Upper lobe of left lung (tissue), 6 donors: ENCODE data around the gene BLVRB. TPM values are rescaled to one million over a fixed set of nuclear protein-coding genes. Genes with fewer than 3 reads are reported as not detected.
A peak's percentile ranks its signal among the peaks of the same experiment; 100 is the strongest.

Experiments used
- ATAC-seq, 2 donors: fragments of 200-7000 bp; cut with Tn5 transposase; one replicate each; pipeline ENCODE4 v1.9.1; 2022; ENCODE audit warnings: mild to moderate bottlenecking in 2 of 2, moderate library complexity in 2 of 2; ENCODE audit not compliant: low FRiP score in 2 of 2
- DNase-seq, 2 donors: peaks; one replicate each; pipeline ENCODE4 v3.0.0-alpha.2; 2019 to 2020
- H3K27ac ChIP-seq, 4 donors: fragments of 200-600 bp; sonication (generic); one replicate each; pipeline ENCODE4 v1.5.1; 2016 to 2019
- H3K27me3 ChIP-seq, 4 donors: fragments of 200-600 bp; sonication (generic); one replicate each; pipeline ENCODE4 v1.5.1; 2017 to 2019
- H3K36me3 ChIP-seq, 4 donors: fragments of 200-600 bp; sonication (generic); one replicate each; pipeline ENCODE4 v1.5.1; 2016 to 2019
- H3K4me1 ChIP-seq, 4 donors: fragments of 200-600 bp; sonication (generic); one replicate each; pipeline ENCODE4 v1.5.1; 2018 to 2019
- H3K4me3 ChIP-seq, 4 donors: fragments of 200-600 bp; sonication (generic); one replicate each; pipeline ENCODE4 v1.5.1; 2017 to 2019; ENCODE audit warnings: mild to moderate bottlenecking in 2 of 4, moderate library complexity in 1 of 4
- H3K9me3 ChIP-seq, 4 donors: fragments of 200-600 bp; sonication (generic); one replicate each; pipeline ENCODE4 v1.5.1; 2018 to 2019
- EP300 ChIP-seq, 4 donors: sonication (generic); formaldehyde crosslinking; IDR thresholded peaks; one replicate each; pipeline ENCODE4 v1.5.1; 2017; ENCODE audit warnings: antibody characterized with exemption in 4 of 4, control low read depth in 2 of 4
- POLR2A ChIP-seq, 4 donors: fragments of 450-650 bp; IDR thresholded peaks; one replicate each; pipeline ENCODE4 v1.5.1; 2016 to 2017; ENCODE audit warnings: antibody characterized with exemption in 4 of 4, mild to moderate bottlenecking in 2 of 4
- POLR2AphosphoS5 ChIP-seq, 2 donors: sonication (generic); formaldehyde crosslinking; IDR thresholded peaks; one replicate each; pipeline ENCODE4 v1.5.1; 2017; ENCODE audit warnings: antibody characterized with exemption in 2 of 2
- WGBS, 2 donors: methylation state at CpG; one replicate each; pipeline ENCODE4 v1.1.5; 2017 to 2018; 5-methylcytosine and 5-hydroxymethylcytosine counted together
- total RNA-seq, 6 donors: library from RNA; depleted of rRNA in 4 of 6; stranded (reverse); fragments of >200 nt in 4 of 6; gene quantifications; one replicate each; pipeline versions ENCODE4 v1.1.0 to v1.2.1, GENCODE V29; 2016 to 2021
- TF ChIP-seq, protein P1 (sequence below), 6 experiments: fragments of 450-650 bp in 4 of 6; fragments of 200-600 bp in 2 of 6; sonication (generic) in 2 of 6; IDR thresholded peaks; one replicate each; pipeline ENCODE4 v1.5.1; 2016 to 2019; ENCODE audit warnings: antibody characterized with exemption in 6 of 6
- donor health status: DM: no; HTN: no; CAD: no; lungs with moderate emphysema.
- donor health status: DM: no; HTN: yes; CAD: no; lungs with severe emphysema.

The BLVRB gene
- total RNA-seq, 6 donors from 2014 or later = 77.5 to 379 (median 223) TPM

- H3K4me3 ChIP-seq = peak overlapping the region in 1 of 4 donors; percentile 75
- H3K27me3 ChIP-seq = no peaks in the 10 kb centered on the region
- no peak for TF ChIP-seq POLR2AphosphoS5 (IDR thresholded peaks at IDR 0.05)
- no peak for TF ChIP-seq POLR2A (IDR thresholded peaks at IDR 0.05)
- no peak for TF ChIP-seq EP300 (IDR thresholded peaks at IDR 0.05)
- TF ChIP-seq, protein P1, sequence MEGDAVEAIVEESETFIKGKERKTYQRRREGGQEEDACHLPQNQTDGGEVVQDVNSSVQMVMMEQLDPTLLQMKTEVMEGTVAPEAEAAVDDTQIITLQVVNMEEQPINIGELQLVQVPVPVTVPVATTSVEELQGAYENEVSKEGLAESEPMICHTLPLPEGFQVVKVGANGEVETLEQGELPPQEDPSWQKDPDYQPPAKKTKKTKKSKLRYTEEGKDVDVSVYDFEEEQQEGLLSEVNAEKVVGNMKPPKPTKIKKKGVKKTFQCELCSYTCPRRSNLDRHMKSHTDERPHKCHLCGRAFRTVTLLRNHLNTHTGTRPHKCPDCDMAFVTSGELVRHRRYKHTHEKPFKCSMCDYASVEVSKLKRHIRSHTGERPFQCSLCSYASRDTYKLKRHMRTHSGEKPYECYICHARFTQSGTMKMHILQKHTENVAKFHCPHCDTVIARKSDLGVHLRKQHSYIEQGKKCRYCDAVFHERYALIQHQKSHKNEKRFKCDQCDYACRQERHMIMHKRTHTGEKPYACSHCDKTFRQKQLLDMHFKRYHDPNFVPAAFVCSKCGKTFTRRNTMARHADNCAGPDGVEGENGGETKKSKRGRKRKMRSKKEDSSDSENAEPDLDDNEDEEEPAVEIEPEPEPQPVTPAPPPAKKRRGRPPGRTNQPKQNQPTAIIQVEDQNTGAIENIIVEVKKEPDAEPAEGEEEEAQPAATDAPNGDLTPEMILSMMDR (IDR thresholded peaks at IDR 0.05) = no peak
- H3K9me3 ChIP-seq = no peaks in the 10 kb centered on the region
- ATAC-seq = no peak
- WGBS, 2 donors = 88 to 90% methylated on average over 18 to 31 of the region's 31 CpGs
- H3K27ac ChIP-seq = peak overlapping the region; percentile 97 to 100 (median 99)
- peaks cover 51 to 65% (median 61%) of the 10 kb centered on the region in 4 donors for H3K4me1 ChIP-seq
- H3K36me3 ChIP-seq = peaks cover 9 to 21% (median 11%) of the 10 kb centered on the region in 4 donors
- peak in 1 of 2 donors; percentile 84 for DNase-seq
Measured at GRCh38 chr19:40422748-40423566, 42.6 kb downstream of the BLVRB start.

GRCh38 chr19:40421993-40422747 lies 43.4 kb downstream of the BLVRB start:
- Histone ChIP-seq H3K9me3 (no peaks in the 10 kb centered on the region), H3K4me1 (peaks cover 54 to 73% (median 68%) of the 10 kb centered on the region in 4 donors), H3K27ac (peak overlapping the region; percentile 97 to 100 (median 99)), H3K4me3 (peak overlapping the region in 1 of 4 donors; percentile 75), H3K27me3 (no peaks in the 10 kb centered on the region), H3K36me3 (peaks cover 9 to 21% (median 11%) of the 10 kb centered on the region in 4 donors)
- WGBS, 2 donors = 68 to 75% methylated on average over 16 of the region's 16 CpGs
- ATAC-seq (no peak), DNase-seq (no peak)
- TF ChIP-seq POLR2AphosphoS5 (IDR thresholded peaks at IDR 0.05) (no peak), EP300 (IDR thresholded peaks at IDR 0.05) (no peak)
- TF ChIP-seq, protein P1 (IDR thresholded peaks at IDR 0.05) = no peak

- Histone ChIP-seq H3K27ac (peak overlapping the region; percentile 97 to 100 (median 99)), H3K36me3 (peaks cover 9 to 21% (median 11%) of the 10 kb centered on the region in 4 donors), H3K4me1 (peaks cover 61 to 76% (median 69%) of the 10 kb centered on the region in 4 donors), H3K27me3 (no peaks in the 10 kb centered on the region), H3K9me3 (no peaks in the 10 kb centered on the region), H3K4me3 (peak overlapping the region; percentile 42 to 75 (median 66))
- ATAC-seq (peak; percentile 90 to 95), DNase-seq (peak; percentile 95 to 97)
- TF ChIP-seq POLR2A (IDR thresholded peaks at IDR 0.05) (peak; percentile 22 to 97 (median 84)), POLR2AphosphoS5 (IDR thresholded peaks at IDR 0.05) (peak; percentile 92 to 97), EP300 (IDR thresholded peaks at IDR 0.05) (peak in 2 of 4 donors; percentile 32 to 88)
- TF ChIP-seq, protein P1 (IDR thresholded peaks at IDR 0.05) = peak; percentile 82 to 95 (median 92)
- 3 to 4% methylated on average over 21 to 40 of the region's 56 CpGs for WGBS, 2 donors
Measured at GRCh38 chr19:40420766-40421765, 44.5 kb downstream of the BLVRB start.

DNA sequence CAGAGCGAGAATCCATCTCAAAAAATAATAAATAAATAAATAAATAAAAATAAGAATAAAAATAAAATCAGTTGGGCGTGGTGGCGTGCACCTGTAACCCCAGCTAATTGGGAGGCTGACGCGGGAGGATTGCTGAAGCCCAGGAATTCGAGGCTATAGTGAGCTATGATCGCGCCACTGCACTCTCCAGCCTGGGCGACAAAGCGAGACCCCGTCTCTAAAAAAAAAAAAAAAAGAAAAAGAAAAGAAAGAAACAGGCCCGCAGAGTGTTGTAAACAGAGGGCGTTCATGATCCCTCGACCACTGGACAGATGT lies 45.1 kb downstream of the BLVRB start:
- DNase-seq = no peak
- TF ChIP-seq EP300 (IDR thresholded peaks at IDR 0.05) (no peak), POLR2A (IDR thresholded peaks at IDR 0.05) (no peak), POLR2AphosphoS5 (IDR thresholded peaks at IDR 0.05) (no peak)
- TF ChIP-seq, protein P1 (IDR thresholded peaks at IDR 0.05) = no peak
- peaks cover 61 to 81% (median 74%) of the 10 kb centered on the region in 4 donors for H3K4me1 ChIP-seq
- peak overlapping the region; percentile 42 to 75 (median 66) for H3K4me3 ChIP-seq
- H3K36me3 ChIP-seq = peaks cover 9 to 21% (median 11%) of the 10 kb centered on the region in 4 donors
- H3K27me3 ChIP-seq = no peaks in the 10 kb centered on the region
- H3K9me3 ChIP-seq = no peaks in the 10 kb centered on the region
- 56 to 58% methylated on average over 14 of the region's 14 CpGs for WGBS, 2 donors
- ATAC-seq = no peak
- H3K27ac ChIP-seq = peak overlapping the region; percentile 97 to 100 (median 99)
